Fibroblast of mammary gland (primary cell): ENCODE measurements around the gene PSD2.

Experiments
- DNase-seq: peaks from one replicate; pipeline ENCODE4 v3.0.0-alpha.2; 2010; ENCODE audit warnings: low read depth
- H3K4me3 ChIP-seq: 2 replicates; pipeline ENCODE4 v1.5.1; 2011; ENCODE audit warnings: low read depth, mild to moderate bottlenecking, low read length, moderate library complexity; ENCODE audit not compliant: control insufficient read depth
- TF ChIP-seq, protein P1 (sequence below): conservative IDR thresholded peaks from 2 replicates; pipeline ENCODE4 v1.5.1; 2011; ENCODE audit warnings: low read depth, low read length, inconsistent platforms; ENCODE audit not compliant: control insufficient read depth, insufficient read depth

The PSD2 gene

DNA sequence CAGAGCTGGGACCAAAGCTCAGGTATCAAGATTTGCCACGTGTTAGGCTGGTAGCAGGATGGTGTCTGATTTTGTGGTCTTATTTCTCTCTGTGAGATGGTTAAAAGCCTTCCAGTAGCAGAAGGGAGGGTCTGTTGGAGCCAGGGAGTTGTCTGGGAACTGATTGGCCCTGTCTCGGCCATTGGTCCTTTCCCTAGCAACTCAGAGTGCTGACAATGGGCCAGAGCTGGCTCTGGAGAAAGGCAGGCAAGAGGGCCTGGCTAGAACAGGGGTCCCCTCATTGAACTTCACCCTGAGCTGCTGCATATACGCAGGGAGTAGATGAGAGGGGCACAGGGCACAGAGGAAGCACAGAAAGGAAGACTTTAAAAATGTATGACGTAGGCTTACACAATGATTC lies 92.8 kb downstream of the PSD2 start:
- no peak for DNase-seq
- no peak overlapping the region for H3K4me3 ChIP-seq
- TF ChIP-seq, protein P1, sequence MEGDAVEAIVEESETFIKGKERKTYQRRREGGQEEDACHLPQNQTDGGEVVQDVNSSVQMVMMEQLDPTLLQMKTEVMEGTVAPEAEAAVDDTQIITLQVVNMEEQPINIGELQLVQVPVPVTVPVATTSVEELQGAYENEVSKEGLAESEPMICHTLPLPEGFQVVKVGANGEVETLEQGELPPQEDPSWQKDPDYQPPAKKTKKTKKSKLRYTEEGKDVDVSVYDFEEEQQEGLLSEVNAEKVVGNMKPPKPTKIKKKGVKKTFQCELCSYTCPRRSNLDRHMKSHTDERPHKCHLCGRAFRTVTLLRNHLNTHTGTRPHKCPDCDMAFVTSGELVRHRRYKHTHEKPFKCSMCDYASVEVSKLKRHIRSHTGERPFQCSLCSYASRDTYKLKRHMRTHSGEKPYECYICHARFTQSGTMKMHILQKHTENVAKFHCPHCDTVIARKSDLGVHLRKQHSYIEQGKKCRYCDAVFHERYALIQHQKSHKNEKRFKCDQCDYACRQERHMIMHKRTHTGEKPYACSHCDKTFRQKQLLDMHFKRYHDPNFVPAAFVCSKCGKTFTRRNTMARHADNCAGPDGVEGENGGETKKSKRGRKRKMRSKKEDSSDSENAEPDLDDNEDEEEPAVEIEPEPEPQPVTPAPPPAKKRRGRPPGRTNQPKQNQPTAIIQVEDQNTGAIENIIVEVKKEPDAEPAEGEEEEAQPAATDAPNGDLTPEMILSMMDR = no peak

GRCh38 chr5:139889410-139889809 lies 93.8 kb downstream of the PSD2 start:
- TF ChIP-seq, protein P1 = no peak
- DNase-seq = no peak
- no peak overlapping the region for H3K4me3 ChIP-seq

- no peak for DNase-seq
- no peak overlapping the region for H3K4me3 ChIP-seq
- TF ChIP-seq, protein P1 = no peak
These were observed 98.3 kb downstream of the PSD2 start for GRCh38 chr5:139893873-139894272.
